Ammon's horn (tissue), 1 donor: ENCODE measurements around the gene HOXB5.

Experiments used
- DNase-seq: peaks from one replicate; pipeline ENCODE4 v3.0.0-alpha.2; 2016; ENCODE audit warnings: low spot score

The HOXB5 gene

DNA sequence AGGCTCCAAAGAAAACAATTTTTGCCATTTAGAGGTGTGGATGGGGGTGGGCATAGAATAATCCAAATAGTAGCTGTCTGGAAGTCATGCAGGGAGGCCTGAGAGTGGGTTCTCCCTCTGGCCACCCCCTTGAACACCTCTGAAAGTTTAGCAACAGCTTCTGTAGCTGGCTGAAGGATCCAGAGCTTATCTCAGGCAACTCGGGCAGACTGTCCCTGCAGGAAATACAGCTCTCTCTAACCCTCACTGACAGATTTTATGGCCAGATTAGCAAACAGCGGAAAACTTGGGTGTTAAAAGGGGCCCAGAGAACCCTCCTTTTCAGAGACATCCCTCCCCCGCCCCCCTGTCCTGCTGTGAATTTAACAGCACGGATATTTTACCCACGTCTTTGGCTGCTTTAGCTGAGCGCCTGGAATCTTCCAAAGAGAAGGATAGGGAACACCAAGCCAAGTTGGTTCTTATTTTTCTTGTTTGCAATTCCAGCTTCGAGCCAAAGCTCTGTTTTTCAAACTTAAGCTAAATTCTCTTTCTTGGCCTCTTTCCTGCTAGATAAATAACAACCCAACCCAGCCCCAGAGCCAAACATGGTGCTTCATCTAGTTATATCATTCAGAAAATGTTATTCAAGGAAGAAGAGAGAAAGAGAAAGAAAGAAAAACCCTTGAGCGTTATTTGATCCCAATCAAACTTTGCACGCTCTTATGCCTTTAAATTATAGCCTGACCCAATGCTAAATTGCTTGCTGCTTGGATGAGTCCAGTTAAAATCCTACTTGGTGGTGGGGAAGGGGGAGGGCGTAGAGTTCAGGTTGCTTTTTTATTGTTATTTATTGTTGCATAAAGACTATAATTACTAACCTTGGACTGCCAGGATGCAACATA is 46.4 kb downstream of the HOXB5 start:
- DNase-seq, result no peak

DNA sequence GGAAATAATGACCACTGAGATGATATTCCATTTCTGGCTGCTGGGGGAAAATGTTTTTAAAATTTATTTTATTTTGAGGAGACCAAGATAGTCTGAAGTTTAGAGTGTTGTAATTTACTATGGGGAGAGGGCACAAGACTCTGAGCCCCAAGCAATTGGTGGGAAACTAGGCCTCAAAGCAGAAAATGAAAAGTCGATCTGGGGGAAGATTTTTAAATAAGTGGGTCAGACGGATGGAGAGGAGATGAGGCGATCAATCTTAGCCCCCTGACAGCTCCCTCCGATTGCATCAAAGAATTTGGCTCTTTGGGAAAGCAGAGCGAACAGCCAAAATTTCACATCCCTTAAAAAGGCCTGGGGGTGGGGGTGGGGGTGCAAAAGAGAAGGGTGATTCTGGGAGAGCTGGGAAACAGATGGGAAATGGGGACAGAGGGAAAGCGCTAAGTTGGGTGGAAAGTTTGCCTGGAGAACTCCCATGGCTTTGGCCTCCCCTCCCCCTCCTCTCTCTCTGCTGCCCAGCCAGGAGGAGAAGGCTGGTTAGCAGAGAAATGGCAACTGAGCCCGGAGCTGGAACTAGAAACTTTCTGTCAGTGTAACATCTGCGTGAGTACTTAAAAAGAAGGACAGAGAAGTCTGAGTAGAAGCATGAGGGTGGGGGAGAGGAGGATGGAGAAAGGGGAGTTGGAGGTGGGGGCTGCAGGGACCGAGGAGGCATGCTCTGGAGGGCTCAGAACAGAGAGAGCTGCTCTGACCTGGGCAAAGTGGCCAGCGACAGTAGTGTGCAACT is 47.2 kb downstream of the HOXB5 start:
- no peak for DNase-seq

DNA sequence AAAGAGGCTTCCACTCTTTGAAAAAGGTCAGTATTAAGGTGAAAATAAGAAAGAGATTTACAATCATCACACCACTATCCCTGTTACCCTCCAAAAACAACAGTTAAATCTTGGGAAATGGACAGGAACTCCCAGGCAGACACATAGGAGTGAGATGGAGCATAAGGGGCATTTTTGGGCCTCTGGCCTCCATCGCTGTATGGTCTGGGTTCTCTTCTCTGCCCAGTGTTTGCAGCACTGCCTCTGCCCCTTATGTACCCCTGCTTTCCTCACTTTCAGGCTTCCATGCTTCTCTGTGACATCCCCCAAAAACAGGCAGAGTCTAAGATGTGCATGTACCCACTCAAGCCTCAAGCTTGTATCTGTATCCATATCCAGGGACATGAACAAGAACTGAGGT is 48.0 kb downstream of the HOXB5 start:
- DNase-seq, result no peak

DNA sequence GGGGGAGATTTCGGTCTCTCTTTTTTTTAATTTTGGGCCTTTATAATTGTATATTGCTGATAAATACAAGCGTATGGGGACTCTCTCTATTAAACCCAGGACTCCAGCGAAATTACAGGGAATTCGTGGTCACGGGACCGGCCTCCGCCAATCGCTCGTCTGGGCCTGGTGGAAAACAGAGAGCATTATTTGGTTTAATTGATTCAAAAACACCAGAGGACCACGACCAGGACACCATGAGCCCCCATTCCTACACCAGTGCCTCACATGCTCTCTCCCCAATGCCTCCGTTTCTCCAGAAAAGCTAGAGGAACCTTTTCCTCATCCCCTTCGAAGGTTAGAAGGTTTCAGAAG is 48.6 kb downstream of the HOXB5 start, which contains the start of gene HOXB2:
HOXB2 (minus strand) TSS at position 88 of the 354 bp plus-strand sequence. CDS start 198 bp downstream, outside the sequence.
- no peak for DNase-seq

DNA sequence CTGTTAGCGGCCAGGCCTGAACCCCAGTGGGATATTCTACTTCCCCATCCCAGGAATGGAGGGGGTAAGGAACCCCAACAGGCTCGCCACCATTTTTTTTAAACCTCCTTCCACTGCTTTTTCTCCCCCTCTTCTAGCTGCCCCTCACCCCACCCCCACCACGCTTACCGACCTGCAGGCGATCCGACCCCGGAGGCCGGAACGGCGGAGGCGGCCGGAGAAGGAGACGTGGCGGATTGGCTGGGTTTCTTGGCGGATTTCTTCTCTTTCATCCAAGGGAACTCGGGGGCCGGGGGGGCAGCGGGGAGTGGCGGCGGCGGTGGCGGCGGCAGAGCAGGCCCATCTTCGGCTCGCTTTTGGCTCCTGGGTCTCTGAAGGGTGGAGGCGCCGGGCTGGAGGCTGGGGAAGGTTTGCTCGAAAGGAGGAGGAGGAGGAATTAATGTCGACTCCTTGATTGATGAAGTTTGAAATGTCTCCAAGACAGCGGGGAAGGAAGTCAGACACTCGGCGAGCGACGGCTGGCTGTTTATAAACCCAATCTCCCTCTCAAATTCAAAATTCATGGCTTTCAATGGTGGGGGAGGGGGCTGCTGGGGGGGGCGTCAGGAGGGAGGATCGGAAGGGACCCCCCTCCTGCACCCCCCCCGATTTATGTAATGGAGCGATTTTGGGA is 49.1 kb downstream of the HOXB5 start:
- DNase-seq, result no peak

GRCh38 chr17:48543854-48544348 is 49.7 kb downstream of the HOXB5 start:
- DNase-seq, result no peak

- no peak for DNase-seq
These were observed 50.3 kb downstream of the HOXB5 start for GRCh38 chr17:48543107-48543853.

GRCh38 chr17:48542698-48543106 is 50.9 kb downstream of the HOXB5 start:
- no peak for DNase-seq

GRCh38 chr17:48542114-48542656 is 51.4 kb downstream of the HOXB5 start:
- no peak for DNase-seq

DNA sequence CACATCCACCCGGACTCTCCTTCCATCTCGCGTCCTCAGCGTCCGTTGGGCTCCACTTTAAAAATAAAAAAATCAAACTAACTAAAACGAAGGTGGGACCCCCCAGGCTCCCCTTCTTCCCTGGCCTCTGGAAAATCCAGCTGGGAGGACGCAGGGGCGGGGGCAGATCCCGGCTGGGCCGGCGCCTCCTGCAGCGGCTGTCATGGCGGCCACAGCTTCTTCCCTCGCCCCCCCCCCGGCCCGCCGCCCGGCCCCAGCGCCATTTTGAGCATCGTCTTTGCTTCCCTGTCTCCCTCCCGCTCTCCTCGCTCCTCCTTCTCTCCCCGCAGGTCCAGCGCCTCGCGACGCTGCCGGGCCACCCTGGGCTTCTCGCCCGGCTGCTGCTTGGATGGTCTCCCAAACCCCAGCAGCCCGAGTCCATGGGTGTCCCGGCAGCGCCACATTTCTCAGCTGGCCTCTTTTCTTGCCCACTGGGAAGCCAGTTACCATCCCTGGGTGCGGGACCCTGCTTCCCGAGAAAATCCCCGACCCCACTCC is 51.9 kb downstream of the HOXB5 start:
- DNase-seq, result no peak
